CD4-positive, alpha-beta T cell treated with Interleukin-15 for 4 hours (primary cell): ENCODE results near the gene CXCL9.
A peak's percentile ranks its signal among the peaks of the same experiment; 100 is the strongest.
"Not testable (repeated sequence)": the region's sequence is repeated elsewhere in the genome, so short reads cannot be mapped to it uniquely, and the experiment has no call there.

Experiments used
- DNase-seq: peaks from one replicate; pipeline ENCODE4 v3.0.0-alpha.2; 2020; ENCODE audit warnings: low spot score

CXCL9 gene

GRCh38 chr4:76007089-76007862 lies at the start of gene CXCL9:
CXCL9 (minus strand) TSS chr4:76007509; CDS start chr4:76007449, 60 bp downstream.
- no peak for DNase-seq

GRCh38 chr4:76055421-76055820 lies 48.1 kb upstream of the CXCL9 start:
- DNase-seq, result no peak

GRCh38 chr4:76055016-76055415 lies 47.7 kb upstream of the CXCL9 start:
- no peak for DNase-seq

- DNase-seq, result no peak
Observed at GRCh38 chr4:76053730-76054129, 46.4 kb upstream of the CXCL9 start.

GRCh38 chr4:76050560-76051050 lies 43.3 kb upstream of the CXCL9 start:
- not testable (repeated sequence) for DNase-seq

- not testable (repeated sequence) for DNase-seq
Observed at GRCh38 chr4:76049860-76050416, 42.6 kb upstream of the CXCL9 start.

- DNase-seq, result not testable (repeated sequence)
Observed at GRCh38 chr4:76044686-76045085, 37.4 kb upstream of the CXCL9 start.

GRCh38 chr4:76043306-76043705 lies 36.0 kb upstream of the CXCL9 start:
- not testable (repeated sequence) for DNase-seq

- not testable (repeated sequence) for DNase-seq
Observed at GRCh38 chr4:76042241-76042998, 35.1 kb upstream of the CXCL9 start.

- no peak for DNase-seq
Observed at GRCh38 chr4:76036855-76037254, 29.5 kb upstream of the CXCL9 start.

GRCh38 chr4:76035799-76036380 lies 28.6 kb upstream of the CXCL9 start, which contains the start of gene CXCL11:
CXCL11 (minus strand) TSS chr4:76036070; CDS start chr4:76035987, 83 bp downstream.
- no peak for DNase-seq

- no peak for DNase-seq
Observed at GRCh38 chr4:76035141-76035540, 27.8 kb upstream of the CXCL9 start.

GRCh38 chr4:76029300-76029699 lies 22.0 kb upstream of the CXCL9 start:
- no peak for DNase-seq

- peak; percentile 28 for DNase-seq
Observed at GRCh38 chr4:76028350-76028765, 21.0 kb upstream of the CXCL9 start.

- no peak for DNase-seq
Observed at GRCh38 chr4:76024065-76024464, 16.8 kb upstream of the CXCL9 start.

- peak; percentile 12 for DNase-seq
Observed at GRCh38 chr4:76023389-76023788, 16.1 kb upstream of the CXCL9 start, which contains the start of gene CXCL10. CXCL10 (minus strand) TSS chr4:76023497; CDS start chr4:76023431, 66 bp downstream.

- no peak for DNase-seq
Observed at GRCh38 chr4:76022677-76023076, 15.4 kb upstream of the CXCL9 start.

GRCh38 chr4:76022031-76022430 lies 14.7 kb upstream of the CXCL9 start:
- no peak for DNase-seq

GRCh38 chr4:76017056-76017686 lies 9.9 kb upstream of the CXCL9 start:
- DNase-seq, result no peak

- no peak for DNase-seq
Observed at GRCh38 chr4:76016393-76016792, 9.1 kb upstream of the CXCL9 start.

- no peak for DNase-seq
Observed at GRCh38 chr4:76013540-76013939, 6.2 kb upstream of the CXCL9 start.

GRCh38 chr4:76012388-76012801 lies 5.1 kb upstream of the CXCL9 start:
- no peak for DNase-seq
